SIG-M5 treated with dmso at 0.1 percent for 504 hours (cell line): ENCODE results near the gene ITGAE.

ENCODE experiments used
- DNase-seq: peaks from one replicate; lab custom pipeline; 2025; ENCODE audit not compliant: unreplicated experiment; lab: John Stamatoyannopoulos, UW

The ITGAE gene

GRCh38 chr17:3672571-3672970, 128.4 kb downstream of the ITGAE start:
- no peak for DNase-seq

GRCh38 chr17:3669548-3669947, 131.4 kb downstream of the ITGAE start:
- DNase-seq = no peak

DNA sequence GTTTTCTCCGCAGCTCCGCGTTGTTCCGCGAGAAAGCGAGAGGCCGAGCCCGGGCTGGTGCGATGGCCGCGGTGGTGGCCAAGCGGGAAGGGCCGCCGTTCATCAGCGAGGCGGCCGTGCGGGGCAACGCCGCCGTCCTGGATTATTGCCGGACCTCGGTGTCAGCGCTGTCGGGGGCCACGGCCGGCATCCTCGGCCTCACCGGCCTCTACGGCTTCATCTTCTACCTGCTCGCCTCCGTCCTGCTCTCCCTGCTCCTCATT, 132.0 kb downstream of the ITGAE start:
- no peak for DNase-seq

DNA sequence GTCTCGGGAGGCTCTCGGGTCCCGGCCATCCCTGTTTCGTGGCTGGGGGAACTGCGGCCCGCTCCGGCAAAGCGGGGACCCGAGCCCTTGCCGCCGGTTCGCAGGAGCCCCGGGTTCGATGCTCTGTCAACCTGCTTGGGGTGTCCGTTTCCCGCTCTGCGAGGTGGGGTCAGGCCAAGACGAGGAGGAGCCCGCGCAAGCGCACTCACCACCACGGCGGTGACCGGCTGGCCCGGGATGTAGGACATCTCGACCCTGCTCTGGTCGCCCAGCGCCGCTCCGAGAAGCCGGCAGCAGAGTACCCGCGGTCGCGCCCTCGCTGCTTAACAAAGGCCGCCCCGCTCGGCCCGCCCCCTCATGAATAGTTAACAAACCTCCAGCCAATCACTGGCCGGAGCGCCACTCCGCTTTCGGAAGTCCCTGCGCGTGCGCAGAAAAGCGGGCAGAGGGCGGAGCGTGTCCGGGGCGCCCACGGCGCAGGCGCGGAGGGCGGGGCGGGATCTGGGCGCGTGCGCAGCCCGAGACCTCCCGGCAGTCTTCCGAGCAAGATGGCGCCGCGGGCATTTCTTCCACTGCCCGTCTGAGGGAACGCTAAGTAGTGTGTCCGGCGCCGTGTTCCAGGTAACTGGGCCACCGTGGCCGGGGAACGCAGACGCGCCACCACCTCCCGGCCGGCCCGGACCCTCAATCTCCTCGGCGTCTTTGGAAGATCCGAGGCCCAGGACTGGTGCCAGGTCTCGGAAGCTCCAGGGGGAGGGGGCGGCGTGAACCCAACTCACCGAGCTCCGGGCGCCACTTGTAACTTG, 132.5 kb downstream of the ITGAE start, which contains the start of the genes EMC6 and TAX1BP3:
Gene EMC6, plus strand, starts transcription at position 534 of the 806 bp plus-strand sequence. CDS start 335 bp downstream, outside the sequence.
Gene TAX1BP3, minus strand, starts transcription at position 300 of the 806 bp plus-strand sequence. Its CDS starts 52 bp downstream, at position 248.
- DNase-seq = peak; percentile 91

GRCh38 chr17:3667366-3668278, 133.4 kb downstream of the ITGAE start:
- DNase-seq = peak; percentile 38

GRCh38 chr17:3666516-3666915, 134.5 kb downstream of the ITGAE start:
- no peak for DNase-seq

DNA sequence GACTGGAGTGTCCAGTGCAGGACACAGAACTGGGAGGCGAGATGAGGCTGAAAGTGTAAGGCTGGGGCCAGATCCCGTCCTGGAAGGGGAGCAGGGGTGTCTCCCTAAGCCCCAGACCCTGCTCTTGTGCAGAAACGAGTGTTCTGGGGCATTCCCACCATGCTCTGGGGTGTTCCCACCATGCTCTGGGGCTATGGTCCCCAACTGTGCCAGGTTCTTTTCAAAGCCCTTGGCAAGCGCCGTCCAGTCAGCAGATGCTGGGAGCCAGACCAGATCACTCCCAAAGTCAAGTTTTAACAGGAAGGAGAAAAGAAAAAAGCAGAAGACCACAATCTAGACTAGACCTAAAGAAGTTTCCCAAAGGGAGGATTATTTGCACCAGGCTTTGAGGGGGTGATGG, 135.2 kb downstream of the ITGAE start:
- DNase-seq = no peak
